A549 (cell line): Measurements from ENCODE around the gene OR1L1. TPM values are rescaled to one million over a fixed set of nuclear protein-coding genes. Genes with fewer than 3 reads are reported as not detected.

Source experiments
- ATAC-seq, 2 experiments: fragments of 200-7000 bp in 1 of 2; fragments of >200 bp in 1 of 2; cut with Nextera tagmentation in 1 of 2; cut with Tn5 transposase in 1 of 2; 3 replicates each; pipeline versions ENCODE4 v1.8.0 to v1.9.1; 2018 to 2020; ENCODE audit warnings: mild to moderate bottlenecking in 1 of 2, moderate library complexity in 1 of 2
- CTCF ChIA-PET: fragments of 300-600 bp; sonication (Branson Sonifier 250); formaldehyde crosslinking; extraction: SDS; loops from one replicate; lab custom pipeline; 2021; ENCODE audit warnings: antibody characterized with exemption, inconsistent platforms; lab: Yijun Ruan, JAX
- POLR2A ChIA-PET: fragments of 350-600 bp; formaldehyde crosslinking; extraction: SDS; loops from one replicate; lab custom pipeline; 2021; ENCODE audit warnings: antibody characterized with exemption, inconsistent platforms; lab: Yijun Ruan, JAX
- DNase-seq, 2 experiments: peaks; one replicate each; pipeline versions ENCODE4 v3.0.0 to v3.0.0-alpha.2; 2011 to 2016; ENCODE audit warnings: low read depth in 1 of 2, low spot score in 1 of 2
- FAIRE-seq: peaks from 2 replicates; lab custom pipeline; 2011; peaks lifted over from hg19 to GRCh38; lab: Jason Lieb, UNC
- H3K27ac ChIP-seq, 2 experiments: fragments of >200 bp; sonication (Bioruptor Twin); formaldehyde crosslinking; 3 replicates each; pipeline ENCODE4 v1.5.1; 2016 to 2017
- H3K4me1 ChIP-seq: fragments of >200 bp; sonication (Bioruptor Twin); formaldehyde crosslinking; 3 replicates; pipeline ENCODE4 v1.6.1; 2016
- H3K4me2 ChIP-seq: fragments of >200 bp; sonication (Bioruptor Twin); formaldehyde crosslinking; 3 replicates; pipeline ENCODE4 v1.6.1; 2016
- H3K4me3 ChIP-seq: fragments of >200 bp; sonication (Bioruptor Twin); formaldehyde crosslinking; 3 replicates; pipeline ENCODE4 v1.5.1; 2016
- H3K9me3 ChIP-seq: fragments of >200 bp; sonication (Bioruptor Twin); formaldehyde crosslinking; 3 replicates; pipeline ENCODE4 v1.6.1; 2016
- ATOH8 ChIP-seq: fragments of 250-450 bp; sonication (Bioruptor Pico); IDR thresholded peaks from 2 replicates; pipeline ENCODE4 v1.5.0; 2020; ENCODE audit warnings: low read depth, mild to moderate bottlenecking, moderate library complexity
- BCL3 ChIP-seq: fragments of >200 bp; sonication (Bioruptor Twin); formaldehyde crosslinking; IDR thresholded peaks from 3 replicates; pipeline ENCODE4 v1.6.1; 2016
- BHLHE40 ChIP-seq: IDR thresholded peaks from 2 replicates; pipeline ENCODE4 v1.6.1; 2012; ENCODE audit warnings: low read depth, low read length, inconsistent platforms
- CBX2 ChIP-seq: fragments of 200-600 bp; sonication (generic); IDR thresholded peaks from 2 replicates; pipeline ENCODE4 v1.6.1; 2016; ENCODE audit warnings: low read depth, mild to moderate bottlenecking, borderline replicate concordance
- CHD4 ChIP-seq: fragments of 200-600 bp; sonication (generic); IDR thresholded peaks from 2 replicates; pipeline ENCODE4 v1.6.1; 2016; ENCODE audit warnings: antibody characterized with exemption, mild to moderate bottlenecking, borderline replicate concordance
- EP300 ChIP-seq, 2 experiments: fragments of >200 bp; sonication (Bioruptor Twin); formaldehyde crosslinking; IDR thresholded peaks; 2 replicates in 1 of 2; 3 replicates in 1 of 2; pipeline ENCODE4 v1.6.1; 2016 to 2017
- FOSL2 ChIP-seq, 2 experiments: fragments of 450-650 bp in 1 of 2; fragments of >200 bp in 1 of 2; sonication (Bioruptor Twin) in 1 of 2; formaldehyde crosslinking; IDR thresholded peaks; 2 replicates each; pipeline versions ENCODE4 v1.5.0 to v1.6.1; 2016 to 2020; ENCODE audit warnings: mild to moderate bottlenecking in 1 of 2, moderate library complexity in 1 of 2
- HES2 ChIP-seq: fragments of >200 bp; sonication (Bioruptor Twin); formaldehyde crosslinking; IDR thresholded peaks from 2 replicates; pipeline ENCODE4 v1.6.1; 2016
- HOXB13 ChIP-seq: fragments of 250-450 bp; sonication (Bioruptor Pico); IDR thresholded peaks from 2 replicates; pipeline ENCODE4 v1.5.0; 2020; ENCODE audit warnings: low read depth, mild to moderate bottlenecking, moderate library complexity
- JUN ChIP-seq, 2 experiments: fragments of >200 bp; sonication (Bioruptor Twin); formaldehyde crosslinking; IDR thresholded peaks; 2 replicates in 1 of 2; 3 replicates in 1 of 2; pipeline ENCODE4 v1.6.1; 2016 to 2017
- JUNB ChIP-seq: fragments of >200 bp; sonication (Bioruptor Twin); formaldehyde crosslinking; IDR thresholded peaks from 2 replicates; pipeline ENCODE4 v1.6.1; 2016
- KDM1A ChIP-seq: fragments of 200-600 bp; sonication (generic); IDR thresholded peaks from 2 replicates; pipeline ENCODE4 v1.6.1; 2016; ENCODE audit warnings: low read depth, mild to moderate bottlenecking
- KDM5A ChIP-seq: fragments of 200-600 bp; sonication (generic); IDR thresholded peaks from 2 replicates; pipeline ENCODE4 v1.6.1; 2016; ENCODE audit warnings: antibody characterized with exemption, mild to moderate bottlenecking
- MAX ChIP-seq: IDR thresholded peaks from 2 replicates; pipeline ENCODE4 v1.6.1; 2012
- NFE2L2 ChIP-seq: fragments of 150-350 bp; conservative IDR thresholded peaks from 2 replicates; pipeline ENCODE4 v1.6.1; 2014; ENCODE audit warnings: low read length
- RCOR1 ChIP-seq: fragments of 150-350 bp; IDR thresholded peaks from 2 replicates; pipeline ENCODE4 v1.6.1; 2014; ENCODE audit warnings: antibody characterized with exemption, low read length, low read depth
- SMC3 ChIP-seq: fragments of >200 bp; sonication (Bioruptor Twin); formaldehyde crosslinking; IDR thresholded peaks from 3 replicates; pipeline ENCODE4 v1.6.1; 2018; ENCODE audit warnings: inconsistent platforms
- ZNF302 ChIP-seq: fragments of 250-450 bp; sonication (Bioruptor Pico); IDR thresholded peaks from 2 replicates; pipeline ENCODE4 v1.9.0; 2021; ENCODE audit warnings: inconsistent platforms, mild to moderate bottlenecking, moderate library complexity
- ZSCAN20 ChIP-seq: fragments of 250-450 bp; sonication (Bioruptor Pico); IDR thresholded peaks from 2 replicates; pipeline ENCODE4 v1.8.0; 2022; ENCODE audit warnings: mild to moderate bottlenecking, moderate library complexity
- WGBS: methylation state at CpG from one replicate; pipeline ENCODE4 v1.1.6; 2017; ENCODE audit errors: missing lambda C conversion rate; 5-methylcytosine and 5-hydroxymethylcytosine counted together
- polyA minus RNA-seq: library from RNA; depleted of rRNA, polyadenylated mRNA; stranded (reverse); fragments of >200 nt; gene quantifications from 2 replicates; pipeline ENCODE4 v1.2.3, GENCODE V29; 2011; rRNA and poly(A)+ RNA removed
- polyA plus RNA-seq, 4 experiments: library from polyadenylated mRNA; depleted of rRNA in 3 of 4; stranded (reverse); fragments of >200 nt; fragmentation: RNase III in 1 of 4; extraction: RNeasy Plus Mini Kit Qiagen cat#74134 plus additional on column Dnase treatment in 1 of 4; gene quantifications; 2 replicates in 3 of 4; 3 replicates in 1 of 4; pipeline ENCODE4 v1.2.3, GENCODE V29; 2011 to 2017
- TF ChIP-seq, protein P1 (sequence below): IDR thresholded peaks from 2 replicates; pipeline ENCODE4 v1.6.1; 2012; ENCODE audit warnings: low read depth, borderline replicate concordance
- TF ChIP-seq, protein P2 (sequence below): IDR thresholded peaks from 2 replicates; pipeline ENCODE4 v1.6.1; 2012

OR1L1 gene
- not detected in 2 replicates for polyA plus RNA-seq (2011; rRNA removed)
- polyA plus RNA-seq (2012; cell fraction: cytosol; rRNA removed), result not detected in 2 replicates
- not detected in 2 replicates for polyA plus RNA-seq (2012; cell fraction: nucleus; rRNA removed)
- not detected in 3 replicates for polyA plus RNA-seq (2017; fragmentation: RNase III; extraction: RNeasy Plus Mini Kit Qiagen cat#74134 plus additional on column Dnase treatment)
- polyA minus RNA-seq, result not detected in 2 replicates

- ChIA-PET CTCF (no interaction called here), POLR2A (no interaction called here)
- H3K27ac ChIP-seq, result no peak within 1 kb of the TSS
- no peaks in the 10 kb centered on the region for H3K4me1 ChIP-seq
- no peaks in the 10 kb centered on the region for H3K9me3 ChIP-seq
- TF ChIP-seq KDM1A (no peak), NFE2L2 (no peak), ATOH8 (CRISPR knock-in tag) (no peak)
- no peak within 1 kb of the TSS for H3K4me3 ChIP-seq
- FAIRE-seq (no peak), DNase-seq (no peak), ATAC-seq (no peak)
- H3K4me2 ChIP-seq, result no peak within 1 kb of the TSS
- WGBS, result 0% methylated on average over 2 of the region's 2 CpGs
Measured at GRCh38 chr9:122661416-122661815, at the start of gene OR1L1. TSS of gene OR1L1 (plus strand) at chr9:122661716. CDS start at chr9:122661716, 0 bp downstream.

- no peak within 1 kb of the TSS for H3K27ac ChIP-seq
- H3K4me1 ChIP-seq, result no peaks in the 10 kb centered on the region
- FAIRE-seq, result no peak
- CTCF ChIA-PET, result no interaction called here
- WGBS, result 13% methylated on average over 1 of the region's 1 CpG
- POLR2A ChIA-PET, result no interaction called here
- H3K4me2 ChIP-seq, result no peak within 1 kb of the TSS
- ATAC-seq, result no peak
- no peak for DNase-seq
- no peak for TF ChIP-seq HOXB13 (CRISPR knock-in tag)
- no peaks in the 10 kb centered on the region for H3K9me3 ChIP-seq
- no peak within 1 kb of the TSS for H3K4me3 ChIP-seq
Measured at GRCh38 chr9:122614362-122614761, 47.2 kb upstream of the OR1L1 start, which contains the start of gene OR1Q1. TSS of gene OR1Q1 (plus strand) at chr9:122614738. CDS start at chr9:122614738, 0 bp downstream.

GRCh38 chr9:122619996-122620395, 41.5 kb upstream of the OR1L1 start:
- H3K27ac ChIP-seq, result no peak overlapping the region
- FAIRE-seq, result no peak
- H3K4me3 ChIP-seq, result no peak overlapping the region
- H3K4me1 ChIP-seq, result no peaks in the 10 kb centered on the region
- no peak for ATAC-seq
- TF ChIP-seq EP300 (IDR thresholded peaks at IDR 0.05) (no peak), JUNB (no peak), SMC3 (no peak), ZSCAN20 (CRISPR knock-in tag) (no peak), MAX (no peak), BHLHE40 (no peak), CBX2 (no peak), ZNF302 (CRISPR knock-in tag) (no peak), KDM5A (no peak), FOSL2 (IDR thresholded peaks at IDR 0.05) (no peak), FOSL2 (CRISPR knock-in tag; IDR thresholded peaks at IDR 0.05) (no peak), HES2 (no peak), BCL3 (no peak), JUN (IDR thresholded peaks at IDR 0.05) (no peak), RCOR1 (no peak), NFE2L2 (no peak), ATOH8 (CRISPR knock-in tag) (no peak), CHD4 (no peak)
- TF ChIP-seq, protein P1, sequence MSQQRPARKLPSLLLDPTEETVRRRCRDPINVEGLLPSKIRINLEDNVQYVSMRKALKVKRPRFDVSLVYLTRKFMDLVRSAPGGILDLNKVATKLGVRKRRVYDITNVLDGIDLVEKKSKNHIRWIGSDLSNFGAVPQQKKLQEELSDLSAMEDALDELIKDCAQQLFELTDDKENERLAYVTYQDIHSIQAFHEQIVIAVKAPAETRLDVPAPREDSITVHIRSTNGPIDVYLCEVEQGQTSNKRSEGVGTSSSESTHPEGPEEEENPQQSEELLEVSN, result no peak
- TF ChIP-seq, protein P2, sequence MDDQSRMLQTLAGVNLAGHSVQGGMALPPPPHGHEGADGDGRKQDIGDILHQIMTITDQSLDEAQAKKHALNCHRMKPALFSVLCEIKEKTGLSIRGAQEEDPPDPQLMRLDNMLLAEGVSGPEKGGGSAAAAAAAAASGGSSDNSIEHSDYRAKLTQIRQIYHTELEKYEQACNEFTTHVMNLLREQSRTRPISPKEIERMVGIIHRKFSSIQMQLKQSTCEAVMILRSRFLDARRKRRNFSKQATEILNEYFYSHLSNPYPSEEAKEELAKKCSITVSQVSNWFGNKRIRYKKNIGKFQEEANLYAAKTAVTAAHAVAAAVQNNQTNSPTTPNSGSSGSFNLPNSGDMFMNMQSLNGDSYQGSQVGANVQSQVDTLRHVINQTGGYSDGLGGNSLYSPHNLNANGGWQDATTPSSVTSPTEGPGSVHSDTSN, result no peak
- no peak for DNase-seq
- 27% methylated on average over 7 of the region's 7 CpGs for WGBS
- no peaks in the 10 kb centered on the region for H3K9me3 ChIP-seq
- ChIA-PET CTCF (no interaction called here), POLR2A (no interaction called here)
- no peak overlapping the region for H3K4me2 ChIP-seq
